SK-N-SH (cell line): ENCODE measurements around the gene S100A10. TPM values are rescaled to one million over a fixed set of nuclear protein-coding genes. Genes with fewer than 3 reads are reported as not detected.

Source experiments
- CTCF ChIA-PET: fragments of 300-600, 350-600 bp; formaldehyde crosslinking; extraction: SDS; loops from one replicate; lab custom pipeline; 2021; lab: Yijun Ruan, JAX
- POLR2A ChIA-PET: fragments of 350-600 bp; sonication (Branson Sonifier 250); formaldehyde crosslinking; extraction: SDS; loops from one replicate; lab custom pipeline; 2020; ENCODE audit warnings: antibody characterized with exemption, inconsistent platforms; lab: Yijun Ruan, JAX
- DNase-seq: peaks from one replicate; pipeline ENCODE4 v3.0.0; 2012
- H2AFZ ChIP-seq: fragments of 200-600 bp; sonication (generic); 2 replicates; pipeline ENCODE4 v1.8.1; 2016; ENCODE audit warnings: antibody characterized with exemption, mild to moderate bottlenecking, low read depth
- H3F3A ChIP-seq: fragments of 200-600 bp; sonication (generic); replicated peaks from 2 replicates; pipeline ENCODE3; 2016; ENCODE audit warnings: antibody characterized with exemption, mild to moderate bottlenecking; ENCODE audit not compliant: insufficient read depth
- H3K27ac ChIP-seq, 2 experiments: fragments of 200-500 bp in 1 of 2; fragments of 200-600 bp in 1 of 2; sonication (Bioruptor generic) in 1 of 2; sonication (generic), shearing (Covaris generic) in 1 of 2; 2 replicates each; pipeline versions ENCODE4 v1.5.1 to v1.6.1; 2014 to 2016; ENCODE audit warnings: low read depth in 2 of 2, inconsistent platforms in 1 of 2, low read length in 1 of 2, mild to moderate bottlenecking in 1 of 2, mixed read lengths in 1 of 2
- H3K27me3 ChIP-seq: fragments of 200-600 bp; sonication (generic), shearing (Covaris generic); 2 replicates; pipeline ENCODE4 v1.6.1; 2016; ENCODE audit warnings: mixed run types; ENCODE audit not compliant: insufficient read depth
- H3K36me3 ChIP-seq, 2 experiments: fragments of 200-500 bp in 1 of 2; fragments of 200-600 bp in 1 of 2; sonication (Bioruptor generic) in 1 of 2; sonication (generic) in 1 of 2; replicated peaks in 1 of 2; 2 replicates each; pipeline versions ENCODE3 to v1.5.1; 2014 to 2016; ENCODE audit warnings: low read length in 1 of 2, mild to moderate bottlenecking in 1 of 2; ENCODE audit not compliant: insufficient read depth in 2 of 2, control insufficient read depth in 1 of 2
- H3K4me1 ChIP-seq, 2 experiments: fragments of 200-500 bp in 1 of 2; fragments of 200-600 bp in 1 of 2; sonication (Bioruptor generic) in 1 of 2; sonication (generic), shearing (Covaris generic) in 1 of 2; 2 replicates each; pipeline versions ENCODE4 v1.5.1 to v1.6.1; 2014 to 2016; ENCODE audit warnings: low read depth in 1 of 2, low read length in 1 of 2, mixed run types in 1 of 2; ENCODE audit not compliant: insufficient read depth in 2 of 2, control insufficient read depth in 1 of 2
- H3K4me2 ChIP-seq: fragments of 200-600 bp; sonication (generic), shearing (Covaris generic); 2 replicates; pipeline ENCODE4 v1.6.1; 2017; ENCODE audit warnings: mixed run types
- H3K4me3 ChIP-seq, 2 experiments: fragments of 200-500 bp in 1 of 2; fragments of 200-600 bp in 1 of 2; sonication (Bioruptor generic) in 1 of 2; sonication (generic), shearing (Covaris generic) in 1 of 2; 2 replicates each; pipeline versions ENCODE4 v1.5.1 to v1.8.1; 2014 to 2016; ENCODE audit warnings: low read depth in 2 of 2, inconsistent platforms in 1 of 2, low read length in 1 of 2, mild to moderate bottlenecking in 1 of 2, mixed read lengths in 1 of 2, moderate library complexity in 1 of 2
- H3K79me2 ChIP-seq: fragments of 200-600 bp; sonication (generic); 2 replicates; pipeline ENCODE4 v1.8.1; 2017; ENCODE audit warnings: mild to moderate bottlenecking; ENCODE audit not compliant: insufficient read depth
- H3K9ac ChIP-seq: fragments of 200-600 bp; sonication (generic); 2 replicates; pipeline ENCODE4 v1.6.1; 2017; ENCODE audit warnings: mixed run types
- H3K9me2 ChIP-seq: fragments of 200-600 bp; sonication (generic); 2 replicates; pipeline ENCODE4 v1.6.1; 2017; ENCODE audit warnings: mixed run types
- H3K9me3 ChIP-seq: fragments of 200-600 bp; sonication (generic); 2 replicates; pipeline ENCODE4 v1.6.1; 2017; ENCODE audit warnings: mixed run types, mild to moderate bottlenecking, moderate library complexity
- H4K20me1 ChIP-seq: fragments of 200-600 bp; sonication (generic); 2 replicates; pipeline ENCODE4 v1.6.1; 2017; ENCODE audit warnings: mild to moderate bottlenecking, mixed run types; ENCODE audit not compliant: insufficient read depth
- CHD2 ChIP-seq: fragments of 150-350 bp; IDR thresholded peaks from 2 replicates; pipeline ENCODE4 v1.6.1; 2018; ENCODE audit warnings: low read length; ENCODE audit not compliant: partially characterized antibody
- EZH2phosphoT487 ChIP-seq: fragments of 200-600 bp; sonication (generic); IDR thresholded peaks from 2 replicates; pipeline ENCODE4 v1.6.1; 2017; ENCODE audit warnings: low read depth, mixed run types, mild to moderate bottlenecking, antibody characterized with exemption, moderate library complexity, borderline replicate concordance
- FOSL2 ChIP-seq: IDR thresholded peaks from 2 replicates; pipeline ENCODE4 v1.4.0; 2012; ENCODE audit warnings: low read depth, mild to moderate bottlenecking, moderate library complexity, borderline replicate concordance
- FOXJ3 ChIP-seq: sonication (generic); formaldehyde crosslinking; IDR thresholded peaks from 2 replicates; pipeline ENCODE4 v1.5.1; 2020; ENCODE audit warnings: mild to moderate bottlenecking, missing genetic modification reagents
- GABPA ChIP-seq: IDR thresholded peaks from 2 replicates; pipeline ENCODE4 v1.4.0; 2012; ENCODE audit warnings: low read depth, mild to moderate bottlenecking
- GATA2 ChIP-seq: sonication (generic); formaldehyde crosslinking; IDR thresholded peaks from 2 replicates; pipeline ENCODE4 v1.5.0; 2020; ENCODE audit warnings: mild to moderate bottlenecking, missing genetic modification reagents
- JUND ChIP-seq: IDR thresholded peaks from 2 replicates; pipeline ENCODE4 v1.4.0; 2012
- MEF2A ChIP-seq: IDR thresholded peaks from 2 replicates; pipeline ENCODE4 v1.4.0; 2012; ENCODE audit warnings: low read depth, borderline replicate concordance
- NFIC ChIP-seq: IDR thresholded peaks from 2 replicates; pipeline ENCODE4 v1.4.0; 2012; ENCODE audit warnings: borderline replicate concordance
- NRF1 ChIP-seq: IDR thresholded peaks from 2 replicates; pipeline ENCODE4 v1.6.1; 2012; ENCODE audit warnings: low read depth, mild to moderate bottlenecking, low read length
- PBX3 ChIP-seq: IDR thresholded peaks from 2 replicates; pipeline ENCODE4; 2012
- RAD21 ChIP-seq: IDR thresholded peaks from 2 replicates; pipeline ENCODE4 v1.6.1; 2012; ENCODE audit warnings: mild to moderate bottlenecking, low read length
- RCOR1 ChIP-seq: fragments of 150-350 bp; IDR thresholded peaks from 2 replicates; pipeline ENCODE4 v1.6.1; 2017; ENCODE audit warnings: antibody characterized with exemption, low read length
- REST ChIP-seq: IDR thresholded peaks from 2 replicates; pipeline ENCODE4 v1.6.1; 2012; ENCODE audit warnings: mild to moderate bottlenecking, low read depth, low read length, moderate library complexity
- RFX5 ChIP-seq: IDR thresholded peaks from 2 replicates; pipeline ENCODE4 v1.6.1; 2012; ENCODE audit warnings: mild to moderate bottlenecking, improper control_type of control experiment, low read length
- TAF1 ChIP-seq: IDR thresholded peaks from 2 replicates; pipeline ENCODE4 v1.6.1; 2012; ENCODE audit warnings: low read depth, mild to moderate bottlenecking, low read length, moderate library complexity, borderline replicate concordance
- TEAD4 ChIP-seq: IDR thresholded peaks from 2 replicates; pipeline ENCODE4 v1.4.0; 2012; ENCODE audit warnings: mild to moderate bottlenecking, borderline replicate concordance; ENCODE audit not compliant: insufficient read depth
- USF2 ChIP-seq: fragments of 150-350 bp; IDR thresholded peaks from 2 replicates; pipeline ENCODE4 v1.6.1; 2017; ENCODE audit warnings: antibody characterized with exemption, low read length, low read depth, borderline replicate concordance
- YY1 ChIP-seq: IDR thresholded peaks from 2 replicates; pipeline ENCODE4 v1.4.0; 2012; ENCODE audit warnings: low read depth, mild to moderate bottlenecking
- WGBS: methylation state at CpG from one replicate; pipeline ENCODE4 v1.1.6; 2017; ENCODE audit warnings: low lambda C conversion rate; 5-methylcytosine and 5-hydroxymethylcytosine counted together
- polyA plus RNA-seq, 3 experiments: library from polyadenylated mRNA; depleted of rRNA; stranded (reverse); fragments of >200 nt; gene quantifications; 2 replicates each; pipeline ENCODE4 v1.2.3, GENCODE V29; 2012
- TF ChIP-seq, protein P1 (sequence below): fragments of 150-350 bp; IDR thresholded peaks from 2 replicates; pipeline ENCODE4 v1.6.1; 2016; ENCODE audit warnings: mild to moderate bottlenecking, low read depth, low read length

S100A10 gene
- polyA plus RNA-seq, 1 of the 3 experiments (the other 2 are of a cell fraction): 161 TPM

- H3K4me3 ChIP-seq: no peak overlapping the region
- no peaks in the 10 kb centered on the region for H3K9me2 ChIP-seq
- no peaks in the 10 kb centered on the region for H3K79me2 ChIP-seq
- H3K27me3 ChIP-seq: no peaks in the 10 kb centered on the region
- H3K4me1 ChIP-seq: peaks cover 7 to 35% of the 10 kb centered on the region in 2 experiments
- 22% methylated on average over 3 of the region's 3 CpGs for WGBS
- POLR2A ChIA-PET: no interaction called here
- no peaks in the 10 kb centered on the region for H4K20me1 ChIP-seq
- H3K9ac ChIP-seq: no peak overlapping the region
- H3K4me2 ChIP-seq: peak overlapping the region; percentile 15; the same call in 1 of the 2 replicates
- CTCF ChIA-PET: interaction anchor here (1.0 to 7.8 kb wide), 5 partner anchors 9 to 53 kb away, joined by 3 to 40 read pairs (median 4); no protein-coding TSS in a partner anchor
- no peak overlapping the region; the same call in 1 of the 2 replicates for H2AFZ ChIP-seq
- peaks cover 39% of the 10 kb centered on the region for H3F3A ChIP-seq
- TF ChIP-seq MEF2A (no peak), FOSL2 (peak; percentile 43; the same call in 1 of the 2 replicates)
- peaks cover 7 to 12% of the 10 kb centered on the region in 2 experiments for H3K36me3 ChIP-seq
- peak overlapping the region in 1 of 2 experiments; percentile 54; a peak in 3 of 4 replicates for H3K27ac ChIP-seq
- no peaks in the 10 kb centered on the region for H3K9me3 ChIP-seq
- no peak for DNase-seq
Observed at GRCh38 chr1:151976858-151977257, 16.8 kb downstream of the S100A10 start.

DNA sequence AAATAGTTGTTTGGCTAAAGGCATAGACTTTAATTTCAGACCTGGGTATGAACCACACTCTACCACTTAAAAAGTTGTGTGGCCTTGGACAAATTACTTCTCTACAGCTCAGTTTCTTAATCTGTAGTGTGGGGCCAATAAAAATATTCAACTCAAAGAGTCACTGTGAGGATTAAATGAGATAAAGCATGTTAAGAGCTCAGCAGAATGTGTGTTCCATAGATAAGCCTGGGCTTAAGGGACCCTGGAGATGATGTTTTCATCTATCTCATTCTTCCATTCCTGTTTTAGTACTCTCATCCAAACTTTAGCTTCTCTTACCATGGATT, 17.7 kb downstream of the S100A10 start:
- Histone ChIP-seq H3K4me3 (no peak overlapping the region), H3K9me2 (no peaks in the 10 kb centered on the region), H3F3A (peaks cover 31% of the 10 kb centered on the region), H3K4me1 (peaks cover 3 to 30% of the 10 kb centered on the region in 2 experiments), H3K79me2 (no peaks in the 10 kb centered on the region), H3K9me3 (no peaks in the 10 kb centered on the region), H3K9ac (no peak overlapping the region), H2AFZ (no peak overlapping the region), H3K27ac (no peak overlapping the region), H3K4me2 (no peak overlapping the region), H3K27me3 (no peaks in the 10 kb centered on the region), H3K36me3 (peaks cover 4 to 6% of the 10 kb centered on the region in 2 experiments), H4K20me1 (no peaks in the 10 kb centered on the region)
- TF ChIP-seq TEAD4 (no peak), NRF1 (no peak), PBX3 (no peak), GABPA (no peak), CHD2 (no peak), RAD21 (no peak), TAF1 (no peak), RCOR1 (no peak), EZH2phosphoT487 (no peak), YY1 (no peak), REST (no peak), RFX5 (no peak), GATA2 (CRISPR knock-in tag) (no peak), FOXJ3 (CRISPR knock-in tag) (no peak), USF2 (no peak), JUND (no peak), NFIC (no peak)
- TF ChIP-seq, protein P1, sequence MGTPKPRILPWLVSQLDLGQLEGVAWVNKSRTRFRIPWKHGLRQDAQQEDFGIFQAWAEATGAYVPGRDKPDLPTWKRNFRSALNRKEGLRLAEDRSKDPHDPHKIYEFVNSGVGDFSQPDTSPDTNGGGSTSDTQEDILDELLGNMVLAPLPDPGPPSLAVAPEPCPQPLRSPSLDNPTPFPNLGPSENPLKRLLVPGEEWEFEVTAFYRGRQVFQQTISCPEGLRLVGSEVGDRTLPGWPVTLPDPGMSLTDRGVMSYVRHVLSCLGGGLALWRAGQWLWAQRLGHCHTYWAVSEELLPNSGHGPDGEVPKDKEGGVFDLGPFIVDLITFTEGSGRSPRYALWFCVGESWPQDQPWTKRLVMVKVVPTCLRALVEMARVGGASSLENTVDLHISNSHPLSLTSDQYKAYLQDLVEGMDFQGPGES: no peak
- ChIA-PET POLR2A (no interaction called here), CTCF (interaction anchor here (1.6 to 7.8 kb wide), 3 partner anchors 26 to 42 kb away, joined by 3 to 40 read pairs (median 10); no protein-coding TSS in a partner anchor)
- DNase-seq: no peak
